OCI-LY7 (cell line): Measurements from ENCODE around the gene BLVRB.

ENCODE experiments used
- CTCF ChIP-seq: fragments of 200-600 bp; sonication (generic); conservative IDR thresholded peaks from 2 replicates; pipeline ENCODE4 v1.5.1; 2014; ENCODE audit warnings: mild to moderate bottlenecking, antibody characterized with exemption, low read length, moderate library complexity, mixed read lengths
- EZH2phosphoT487 ChIP-seq: fragments of 200-600 bp; sonication (generic); IDR thresholded peaks from 2 replicates; pipeline ENCODE4 v1.6.1; 2018; ENCODE audit warnings: low read depth, borderline replicate concordance, mild to moderate bottlenecking, mixed run types, antibody characterized with exemption, low read length, moderate library complexity, mixed read lengths

- TF ChIP-seq CTCF (no peak), EZH2phosphoT487 (no peak)
Measured at GRCh38 chr19:40471111-40471510, 5.6 kb upstream of the BLVRB start.
